ENCODE data around the gene MESP1.

- TF ChIP-seq POLR2A (IDR thresholded peaks at IDR 0.05; ENCODE audit: low read length) (no peak), GATA1 (IDR thresholded peaks at IDR 0.05; ENCODE audit: low read depth, low read length) (no peak)
These were observed 33.6 kb upstream of the MESP1 start for GRCh38 chr15:89784686-89784960.
